ENCODE measurements around the gene KIF2C.
"Not testable (repeated sequence)": the region's sequence is repeated elsewhere in the genome, so short reads cannot be mapped to it uniquely, and the experiment has no call there.

Gene KIF2C

DNA sequence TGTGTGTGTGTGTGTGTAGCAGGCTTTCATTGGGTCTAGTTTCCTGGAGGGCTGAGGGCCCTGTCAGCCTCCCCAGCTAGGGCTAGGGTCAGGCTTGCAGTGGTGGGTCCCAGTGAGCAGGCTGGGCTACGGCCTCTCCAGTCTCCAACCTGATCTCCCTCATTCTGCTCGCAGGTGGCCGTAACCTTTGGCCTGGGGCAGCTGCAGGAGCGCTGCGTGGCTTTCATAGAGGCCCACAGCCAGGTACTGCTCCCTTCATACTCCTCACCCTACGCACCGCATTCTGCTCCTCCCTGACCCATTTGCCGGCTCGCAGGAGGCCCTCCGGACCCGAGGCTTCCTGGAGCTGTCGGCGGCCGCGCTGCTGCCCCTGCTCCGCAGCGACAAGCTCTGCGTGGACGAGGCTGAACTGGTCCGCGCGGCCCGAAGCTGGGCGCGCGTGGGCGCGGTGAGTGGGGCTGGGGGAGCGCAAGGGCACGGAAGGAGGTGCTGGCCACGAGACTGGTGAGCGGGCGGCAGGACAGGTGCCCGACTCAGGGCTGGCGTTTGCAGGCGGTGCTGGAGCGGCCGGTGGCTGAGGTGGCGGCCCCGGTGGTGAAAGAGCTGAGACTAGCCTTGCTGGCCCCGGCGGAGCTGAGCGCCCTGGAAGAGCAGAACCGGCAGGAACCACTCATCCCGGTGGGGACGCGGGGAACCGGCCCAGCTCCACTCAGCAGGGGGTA lies 73.3 kb downstream of the KIF2C start:
- no peak for DNase-seq (ENCODE audit: low read depth)

DNA sequence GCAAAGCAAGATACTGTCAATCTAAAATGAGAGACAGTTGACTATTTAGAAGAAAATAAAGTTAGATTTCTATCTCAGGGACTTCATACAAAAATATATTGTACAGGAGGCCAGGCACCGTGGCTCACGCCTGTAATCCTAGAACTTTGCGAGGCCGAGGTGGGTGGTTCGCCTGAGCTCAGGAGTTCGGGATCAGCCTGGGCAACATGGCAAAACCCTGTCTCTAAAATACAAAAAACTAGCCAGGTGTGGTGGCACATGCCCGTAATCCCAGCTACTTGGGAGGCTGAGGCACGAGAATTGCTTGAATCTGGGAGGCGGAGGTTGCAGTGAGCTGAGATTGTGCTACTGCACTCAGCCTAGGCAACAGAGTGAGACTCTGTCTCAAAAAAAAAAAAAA lies 76.3 kb downstream of the KIF2C start:
- DNase-seq (ENCODE audit: low read depth), result not testable (repeated sequence)

DNA sequence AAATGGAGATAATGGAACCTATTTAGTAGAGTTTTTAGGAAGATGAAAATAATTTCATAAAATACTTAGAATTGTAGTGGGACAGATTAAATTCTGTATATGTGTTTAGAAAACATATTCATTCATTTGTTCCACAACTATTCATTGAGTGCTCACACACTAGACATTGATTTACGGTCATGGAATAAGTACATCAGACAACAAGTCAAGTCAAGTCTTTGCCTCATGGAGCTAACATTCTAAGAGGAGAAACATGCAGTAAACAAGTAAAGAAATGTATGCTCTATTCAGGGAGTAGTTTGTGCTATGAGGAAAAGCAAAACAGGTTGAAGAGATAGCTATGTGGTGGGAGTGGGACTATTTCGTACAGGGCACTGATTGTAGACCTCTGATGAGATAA lies 77.7 kb downstream of the KIF2C start:
- no peak for DNase-seq (ENCODE audit: low read depth)
